PC-3 (cell line): ENCODE data around the gene MBNL1. TPM values are rescaled to one million over a fixed set of nuclear protein-coding genes. Genes with fewer than 3 reads are reported as not detected.
A peak's percentile ranks its signal among the peaks of the same experiment; 100 is the strongest.

ENCODE experiments used
- ATAC-seq: fragments of 200-7000 bp; cut with Tn5 transposase; 2 replicates; pipeline ENCODE4 v1.9.1; 2020; ENCODE audit warnings: mild to moderate bottlenecking, moderate library complexity
- BruUV-seq: library from RNA; stranded (reverse); fragments of 400-500 nt; replicated peaks from 2 replicates; lab custom pipeline; 2021; lab: Mats Ljungman, UMichigan
- CTCF ChIA-PET: fragments of 300-600 bp; sonication (Branson Sonifier 250); formaldehyde crosslinking; loops from one replicate; lab custom pipeline; 2022; ENCODE audit warnings: antibody characterized with exemption; lab: Charles Lee
- POLR2A ChIA-PET: fragments of 300-600 bp; sonication (Branson Sonifier 250); formaldehyde crosslinking; loops from one replicate; lab custom pipeline; 2022; ENCODE audit warnings: antibody characterized with exemption; ENCODE audit not compliant: unreplicated experiment; lab: Charles Lee
- DNase-seq: peaks from one replicate; pipeline ENCODE4 v3.0.0-alpha.2; 2015
- H2AFZ ChIP-seq: fragments of 300-600 bp; sonication (generic); 2 replicates; pipeline ENCODE4 v1.6.0; 2016; ENCODE audit warnings: antibody characterized with exemption, low read length
- H3F3A ChIP-seq: fragments of 300-600 bp; sonication (generic); one replicate; pipeline ENCODE4 v1.6.0; 2017; ENCODE audit warnings: antibody characterized with exemption, low read length, control low read depth, mild to moderate bottlenecking; ENCODE audit not compliant: unreplicated experiment
- H3K27ac ChIP-seq: fragments of 300-600 bp; sonication (generic); 2 replicates; pipeline ENCODE4 v1.5.1; 2016; ENCODE audit warnings: mild to moderate bottlenecking, low read length
- H3K27me3 ChIP-seq: fragments of 300-600 bp; sonication (generic); 2 replicates; pipeline ENCODE4 v1.6.1; 2016; ENCODE audit warnings: low read length, mixed read lengths
- H3K36me3 ChIP-seq: fragments of 300-600 bp; sonication (generic); 2 replicates; pipeline ENCODE4 v1.6.1; 2016; ENCODE audit warnings: low read depth, mixed run types, low read length, mixed read lengths
- H3K4me1 ChIP-seq: fragments of 300-600 bp; sonication (generic); 2 replicates; pipeline ENCODE4 v1.5.1; 2016; ENCODE audit warnings: low read length; ENCODE audit not compliant: insufficient read depth
- H3K4me2 ChIP-seq: fragments of 300-600 bp; sonication (generic); 2 replicates; pipeline ENCODE4 v1.6.0; 2016; ENCODE audit warnings: low read length
- H3K4me3 ChIP-seq: fragments of 300-600 bp; sonication (generic); 2 replicates; pipeline ENCODE4 v1.5.1; 2016; ENCODE audit warnings: mild to moderate bottlenecking, low read length, mixed read lengths
- H3K79me2 ChIP-seq: fragments of 300-600 bp; sonication (generic); 2 replicates; pipeline ENCODE4 v1.6.1; 2017; ENCODE audit warnings: low read length, mixed read lengths
- H3K9ac ChIP-seq: fragments of 300-600 bp; sonication (generic); 2 replicates; pipeline ENCODE4 v1.6.0; 2016; ENCODE audit warnings: mild to moderate bottlenecking, low read length
- H3K9me2 ChIP-seq: fragments of 300-600 bp; sonication (generic); replicated peaks from 2 replicates; pipeline ENCODE4 v1.6.1; 2016; ENCODE audit warnings: mixed run types, low read length, mixed read lengths
- H3K9me3 ChIP-seq: fragments of 300-600 bp; sonication (generic); 2 replicates; pipeline ENCODE4 v1.6.1; 2016; ENCODE audit warnings: low read length, mixed read lengths
- H4K20me1 ChIP-seq: fragments of 300-600 bp; sonication (generic); 2 replicates; pipeline ENCODE4 v1.6.1; 2016; ENCODE audit warnings: low read length, mixed read lengths
- EZH2 ChIP-seq: fragments of 300-600 bp; sonication (generic); IDR thresholded peaks from one replicate; pipeline ENCODE4 v1.6.1; 2017; ENCODE audit warnings: antibody characterized with exemption, mild to moderate bottlenecking, low read length; ENCODE audit not compliant: unreplicated experiment
- EZH2phosphoT487 ChIP-seq: fragments of 300-600 bp; sonication (generic); IDR thresholded peaks from 2 replicates; pipeline ENCODE4 v1.6.1; 2018; ENCODE audit warnings: mild to moderate bottlenecking, antibody characterized with exemption, low read length, borderline replicate concordance
- intact Hi-C: fragments of 100-400 bp; cut with micrococcal nuclease; formaldehyde crosslinking; loops from 2 replicates; pipeline ENCODE4 v1.9.0; 2023
- total RNA-seq: library from RNA; depleted of rRNA; stranded (reverse); fragments of >200 nt; gene quantifications from 2 replicates; pipeline ENCODE4 v1.2.3, GENCODE V29; 2014
- TF ChIP-seq, protein P1 (sequence below): fragments of 300-600 bp; sonication (generic); conservative IDR thresholded peaks from 2 replicates; pipeline ENCODE4 v1.5.1; 2017; ENCODE audit warnings: antibody characterized with exemption, low read depth, mild to moderate bottlenecking, low read length

Gene MBNL1
- total RNA-seq, 1 experiment from 2014 or later: 161 TPM

DNA sequence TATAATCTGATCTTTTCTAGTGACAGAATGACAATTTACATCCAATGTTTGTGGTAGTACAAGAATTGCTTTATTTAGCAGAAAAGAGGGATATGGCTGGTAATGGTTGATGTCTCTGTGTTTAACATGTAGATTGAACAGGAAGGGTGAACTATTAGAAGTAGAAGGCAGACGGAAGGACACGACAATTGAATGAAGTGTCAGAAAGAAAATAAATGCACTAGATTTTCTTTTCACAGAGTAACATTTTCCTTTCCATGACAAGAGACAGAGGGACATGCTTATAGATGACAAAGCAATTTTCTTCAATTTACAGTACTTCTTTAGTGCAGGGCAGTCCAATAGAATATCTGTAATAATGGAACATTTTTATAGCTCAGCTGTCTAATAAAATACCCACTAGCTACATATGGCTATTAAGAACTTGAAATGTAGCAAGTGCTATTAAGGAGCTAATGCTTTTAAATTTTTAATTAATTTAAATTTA lies 48.9 kb upstream of the MBNL1 start:
- H3K4me2 ChIP-seq: no peak overlapping the region
- no peaks in the 10 kb centered on the region for H4K20me1 ChIP-seq
- H3K9ac ChIP-seq: no peak overlapping the region
- no peaks in the 10 kb centered on the region for H3K79me2 ChIP-seq
- H3K27me3 ChIP-seq: no peaks in the 10 kb centered on the region
- BruUV-seq: no TSS peak
- DNase-seq (no peak), ATAC-seq (no peak)
- no peaks in the 10 kb centered on the region for H3K36me3 ChIP-seq
- no peaks in the 10 kb centered on the region for H3K4me1 ChIP-seq
- intact Hi-C loops: no loop called here
- ChIA-PET CTCF (no interaction called here), POLR2A (interaction anchor here (0.6 kb wide), 1 partner anchor 375 kb away, joined by 6 read pairs; no protein-coding TSS in a partner anchor)
- H2AFZ ChIP-seq: no peak overlapping the region
- H3K9me3 ChIP-seq: no peaks in the 10 kb centered on the region
- H3K4me3 ChIP-seq: no peak overlapping the region
- TF ChIP-seq, protein P1, sequence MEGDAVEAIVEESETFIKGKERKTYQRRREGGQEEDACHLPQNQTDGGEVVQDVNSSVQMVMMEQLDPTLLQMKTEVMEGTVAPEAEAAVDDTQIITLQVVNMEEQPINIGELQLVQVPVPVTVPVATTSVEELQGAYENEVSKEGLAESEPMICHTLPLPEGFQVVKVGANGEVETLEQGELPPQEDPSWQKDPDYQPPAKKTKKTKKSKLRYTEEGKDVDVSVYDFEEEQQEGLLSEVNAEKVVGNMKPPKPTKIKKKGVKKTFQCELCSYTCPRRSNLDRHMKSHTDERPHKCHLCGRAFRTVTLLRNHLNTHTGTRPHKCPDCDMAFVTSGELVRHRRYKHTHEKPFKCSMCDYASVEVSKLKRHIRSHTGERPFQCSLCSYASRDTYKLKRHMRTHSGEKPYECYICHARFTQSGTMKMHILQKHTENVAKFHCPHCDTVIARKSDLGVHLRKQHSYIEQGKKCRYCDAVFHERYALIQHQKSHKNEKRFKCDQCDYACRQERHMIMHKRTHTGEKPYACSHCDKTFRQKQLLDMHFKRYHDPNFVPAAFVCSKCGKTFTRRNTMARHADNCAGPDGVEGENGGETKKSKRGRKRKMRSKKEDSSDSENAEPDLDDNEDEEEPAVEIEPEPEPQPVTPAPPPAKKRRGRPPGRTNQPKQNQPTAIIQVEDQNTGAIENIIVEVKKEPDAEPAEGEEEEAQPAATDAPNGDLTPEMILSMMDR: no peak
- TF ChIP-seq EZH2phosphoT487 (no peak), EZH2 (no peak)
- H3K27ac ChIP-seq: no peak overlapping the region
- no peaks in the 10 kb centered on the region for H3F3A ChIP-seq
- no peaks in the 10 kb centered on the region for H3K9me2 ChIP-seq

DNA sequence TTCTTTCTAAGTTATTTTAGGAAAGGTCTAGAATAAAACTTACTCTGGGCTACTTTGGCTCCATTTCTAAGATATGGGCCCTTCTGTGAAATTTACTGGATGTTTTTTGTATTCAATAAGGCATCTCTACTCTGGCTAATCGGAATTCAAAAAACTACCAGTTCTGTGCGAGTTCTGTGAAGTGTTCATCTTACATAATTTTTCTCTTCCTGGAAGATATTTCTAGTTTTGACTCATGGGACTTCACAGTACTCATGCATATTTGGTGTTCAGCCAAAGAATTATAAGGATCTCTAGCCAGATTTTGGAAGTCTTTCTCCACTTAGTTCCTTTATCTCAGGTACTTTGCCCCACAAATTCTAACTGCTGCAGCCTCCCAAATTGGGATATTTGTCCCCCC lies 46.4 kb upstream of the MBNL1 start:
- Histone ChIP-seq H3K27ac (no peak overlapping the region), H3K4me3 (no peak overlapping the region), H3F3A (no peaks in the 10 kb centered on the region), H3K4me1 (no peaks in the 10 kb centered on the region), H3K9me3 (no peaks in the 10 kb centered on the region), H3K79me2 (no peaks in the 10 kb centered on the region), H2AFZ (no peak overlapping the region), H4K20me1 (no peaks in the 10 kb centered on the region), H3K9ac (no peak overlapping the region), H3K9me2 (no peaks in the 10 kb centered on the region), H3K27me3 (no peaks in the 10 kb centered on the region), H3K36me3 (no peaks in the 10 kb centered on the region), H3K4me2 (no peak overlapping the region)
- intact Hi-C loops: no loop called here
- DNase-seq: peak; percentile 55
- CTCF ChIA-PET: no interaction called here
- TF ChIP-seq EZH2 (no peak), EZH2phosphoT487 (no peak)
- TF ChIP-seq, protein P1: no peak
- no TSS peak for BruUV-seq
- POLR2A ChIA-PET: no interaction called here
- ATAC-seq: no peak

GRCh38 chr3:152225201-152225600 lies 43.5 kb upstream of the MBNL1 start:
- no peak overlapping the region for H3K9ac ChIP-seq
- H3K9me3 ChIP-seq: no peaks in the 10 kb centered on the region
- H3K4me1 ChIP-seq: no peaks in the 10 kb centered on the region
- H3F3A ChIP-seq: no peaks in the 10 kb centered on the region
- H4K20me1 ChIP-seq: no peaks in the 10 kb centered on the region
- no peaks in the 10 kb centered on the region for H3K79me2 ChIP-seq
- ATAC-seq: no peak
- ChIA-PET CTCF (no interaction called here), POLR2A (no interaction called here)
- no TSS peak for BruUV-seq
- H3K4me3 ChIP-seq: no peak overlapping the region
- H3K4me2 ChIP-seq: no peak overlapping the region
- DNase-seq: no peak
- H2AFZ ChIP-seq: no peak overlapping the region
- no peaks in the 10 kb centered on the region for H3K27me3 ChIP-seq
- no peaks in the 10 kb centered on the region for H3K9me2 ChIP-seq
- H3K36me3 ChIP-seq: no peaks in the 10 kb centered on the region
- TF ChIP-seq EZH2 (no peak), EZH2phosphoT487 (no peak)
- TF ChIP-seq, protein P1: no peak
- intact Hi-C loops: no loop called here
- no peak overlapping the region for H3K27ac ChIP-seq
